Mucosa of stomach (tissue), 1 donor: ENCODE data around the gene ADAMTS15.

ENCODE experiments used
- H3K27me3 ChIP-seq: one replicate; pipeline ENCODE4 v1.7.0; 2013; ENCODE audit warnings: mild to moderate bottlenecking, low read length; ENCODE audit not compliant: control insufficient read depth, insufficient read depth
- H3K36me3 ChIP-seq: one replicate; pipeline ENCODE4 v1.7.0; 2013; ENCODE audit warnings: low read length; ENCODE audit not compliant: control insufficient read depth, insufficient read depth
- H3K4me1 ChIP-seq: one replicate; pipeline ENCODE4 v1.7.0; 2013; ENCODE audit warnings: mild to moderate bottlenecking, low read length; ENCODE audit not compliant: control insufficient read depth, insufficient read depth
- H3K4me3 ChIP-seq: one replicate; pipeline ENCODE4 v1.7.0; 2013; ENCODE audit warnings: low read length
- H3K9ac ChIP-seq: one replicate; pipeline ENCODE4 v1.7.0; 2013; ENCODE audit warnings: mild to moderate bottlenecking, low read length, moderate library complexity
- H3K9me3 ChIP-seq: one replicate; pipeline ENCODE4 v1.7.0; 2013; ENCODE audit warnings: mild to moderate bottlenecking, low read length, moderate library complexity; ENCODE audit not compliant: control insufficient read depth
- donor health status: Pancreatic carcinoma.

The ADAMTS15 gene

GRCh38 chr11:130445788-130446187, 2.7 kb upstream of the ADAMTS15 start:
- peaks cover 8% of the 10 kb centered on the region for H3K4me1 ChIP-seq
- H3K27me3 ChIP-seq, result peaks cover 4% of the 10 kb centered on the region
- H3K9ac ChIP-seq, result no peak overlapping the region
- no peak overlapping the region for H3K4me3 ChIP-seq
- no peaks in the 10 kb centered on the region for H3K36me3 ChIP-seq
- no peaks in the 10 kb centered on the region for H3K9me3 ChIP-seq

GRCh38 chr11:130448039-130448415, 418 bp upstream of the ADAMTS15 start:
- peak overlapping the region; percentile 13 for H3K9ac ChIP-seq
- peaks cover 4% of the 10 kb centered on the region for H3K27me3 ChIP-seq
- peaks cover 21% of the 10 kb centered on the region for H3K4me1 ChIP-seq

GRCh38 chr11:130449310-130449990, 1.0 kb downstream of the ADAMTS15 start:
- Histone ChIP-seq H3K27me3 (peaks cover 4% of the 10 kb centered on the region), H3K9ac (peak overlapping the region; percentile 70), H3K4me3 (peak overlapping the region; percentile 21), H3K4me1 (peaks cover 21% of the 10 kb centered on the region), H3K36me3 (no peaks in the 10 kb centered on the region), H3K9me3 (no peaks in the 10 kb centered on the region)

More at GRCh38 chr11:130448039-130448415, 418 bp upstream of the ADAMTS15 start:
- no peak overlapping the region for H3K4me3 ChIP-seq
- H3K9me3 ChIP-seq, result no peaks in the 10 kb centered on the region
- H3K36me3 ChIP-seq, result no peaks in the 10 kb centered on the region

DNA sequence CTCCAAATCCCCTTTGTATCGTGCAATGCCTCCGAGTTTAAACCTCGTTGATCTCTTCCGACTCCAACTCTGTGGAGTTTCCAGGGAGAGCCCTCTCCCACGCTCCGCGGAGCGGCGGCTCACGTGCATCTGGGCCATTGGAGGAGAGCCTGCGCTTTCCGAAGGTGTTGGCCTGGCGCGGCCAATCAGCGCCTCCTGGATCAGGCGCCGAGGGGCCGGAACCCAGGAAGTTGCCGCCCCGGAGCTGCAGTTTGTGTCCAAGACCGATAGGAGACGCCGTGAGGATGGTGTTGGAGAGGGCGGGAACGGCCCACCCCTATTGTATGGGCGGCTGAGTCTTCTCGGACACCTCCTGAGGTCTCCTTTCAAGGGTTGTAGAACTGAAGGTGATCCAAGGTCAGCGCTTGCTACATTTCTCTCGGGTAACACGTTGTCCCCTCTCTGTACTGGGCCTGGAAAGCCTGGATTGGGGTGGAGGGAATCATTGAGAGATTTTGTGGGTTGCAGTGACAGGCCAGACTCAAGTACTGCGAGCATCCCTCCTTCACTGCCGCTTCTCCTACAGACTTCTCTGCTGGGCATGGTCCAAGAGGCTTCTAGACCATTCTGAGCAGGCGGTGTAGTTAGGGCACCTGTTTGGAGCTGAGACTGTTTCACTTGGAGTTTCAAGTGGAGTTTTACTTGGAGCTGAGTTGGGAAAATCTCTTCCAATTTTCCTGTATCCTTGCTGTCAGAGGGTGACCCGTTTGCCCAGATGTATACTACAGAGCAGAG, 1.7 kb downstream of the ADAMTS15 start:
- peak overlapping the region; percentile 70 for H3K9ac ChIP-seq
- no peaks in the 10 kb centered on the region for H3K9me3 ChIP-seq
- no peaks in the 10 kb centered on the region for H3K36me3 ChIP-seq
- peaks cover 25% of the 10 kb centered on the region for H3K4me1 ChIP-seq
- H3K27me3 ChIP-seq, result peaks cover 4% of the 10 kb centered on the region
- peak overlapping the region; percentile 21 for H3K4me3 ChIP-seq

DNA sequence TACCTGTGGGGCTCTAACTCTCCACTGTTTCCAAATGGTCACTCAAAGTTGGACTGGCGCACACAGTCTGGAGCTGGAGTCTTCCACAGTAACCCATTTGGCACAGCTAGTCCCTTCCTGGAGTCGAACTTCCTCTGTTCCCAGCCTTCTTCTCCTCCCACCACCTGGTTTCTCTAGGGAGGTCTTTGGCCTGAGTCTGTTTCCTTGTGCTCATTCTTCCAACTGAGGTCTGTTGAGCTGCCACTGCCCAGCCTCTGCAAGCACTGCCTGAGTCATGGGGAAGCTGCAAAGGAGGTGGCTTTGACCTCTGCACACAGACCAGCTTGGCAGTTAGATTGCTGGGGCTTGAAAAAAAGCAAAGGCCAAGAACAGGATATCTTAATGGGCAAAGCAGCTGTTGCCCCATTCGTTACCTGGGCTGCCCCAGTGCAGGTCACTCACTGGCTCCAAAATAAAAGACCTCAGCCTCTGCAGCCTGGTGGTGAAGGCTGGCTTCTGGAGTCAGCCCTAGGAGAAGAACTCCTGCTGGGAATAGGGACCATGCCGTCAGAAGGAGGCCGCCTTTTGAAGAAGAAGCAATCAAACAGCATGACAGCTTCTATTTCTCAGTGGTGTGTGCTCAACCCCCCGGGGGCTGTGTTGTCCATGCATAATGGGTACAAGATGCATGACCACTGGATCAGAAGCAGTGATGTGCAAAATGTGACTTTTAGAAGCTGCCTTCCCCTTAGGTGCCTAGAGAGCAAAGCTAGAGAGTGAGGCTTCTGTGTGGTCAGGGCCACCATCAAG, 3.0 kb downstream of the ADAMTS15 start:
- peaks cover 37% of the 10 kb centered on the region for H3K4me1 ChIP-seq
- peak overlapping the region; percentile 16 for H3K4me3 ChIP-seq

DNA sequence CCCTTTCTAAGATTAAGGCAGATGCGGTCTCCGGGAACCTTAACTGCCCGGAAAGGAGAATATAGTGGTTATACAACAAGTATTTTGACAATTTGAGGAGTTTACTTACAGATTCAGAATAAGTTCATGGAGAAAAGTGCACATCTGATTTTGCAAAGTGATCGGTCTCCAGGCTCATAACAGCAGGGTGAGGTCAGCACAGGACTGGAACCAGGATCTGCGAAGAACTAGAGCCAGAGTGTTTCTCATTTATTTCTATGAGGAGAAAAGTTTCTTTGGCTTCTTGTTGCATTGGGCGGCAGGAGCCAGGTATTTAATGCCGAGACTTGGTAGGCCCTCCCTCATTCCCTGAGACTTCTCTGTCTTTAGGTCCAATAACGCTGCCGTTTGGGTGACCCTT, 3.7 kb downstream of the ADAMTS15 start:
- peak overlapping the region; percentile 18 for H3K9ac ChIP-seq
- no peaks in the 10 kb centered on the region for H3K36me3 ChIP-seq
- no peak overlapping the region for H3K4me3 ChIP-seq
- H3K27me3 ChIP-seq, result peaks cover 4% of the 10 kb centered on the region
- H3K9me3 ChIP-seq, result no peaks in the 10 kb centered on the region
- H3K4me1 ChIP-seq, result peaks cover 39% of the 10 kb centered on the region

More for the DNA sequence above, 3.0 kb downstream of the ADAMTS15 start:
- no peaks in the 10 kb centered on the region for H3K9me3 ChIP-seq
- H3K9ac ChIP-seq, result peak overlapping the region; percentile 56
- no peaks in the 10 kb centered on the region for H3K36me3 ChIP-seq
- H3K27me3 ChIP-seq, result peaks cover 4% of the 10 kb centered on the region

DNA sequence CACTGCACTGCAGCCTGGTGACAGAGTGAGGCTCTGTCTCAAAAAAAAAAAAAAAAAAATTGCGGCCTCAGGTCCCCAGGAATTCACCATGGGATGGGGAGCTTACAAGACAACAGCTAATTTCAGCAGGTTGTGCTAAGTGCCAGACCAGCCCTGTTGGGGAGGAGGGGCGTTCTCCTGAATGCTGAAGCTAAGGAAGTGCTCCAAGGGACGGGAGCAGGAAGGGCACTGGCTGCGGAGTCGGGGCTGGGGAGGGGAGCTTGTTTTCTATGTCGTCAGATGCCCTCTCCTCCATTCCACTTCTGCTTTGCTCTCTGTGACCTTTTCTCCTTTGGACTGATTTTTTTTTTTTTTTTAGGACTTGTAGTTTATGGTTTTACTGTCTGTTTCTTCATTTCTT, 4.5 kb downstream of the ADAMTS15 start:
- Histone ChIP-seq H3K27me3 (peaks cover 4% of the 10 kb centered on the region), H3K4me1 (peaks cover 39% of the 10 kb centered on the region), H3K9ac (no peak overlapping the region), H3K36me3 (no peaks in the 10 kb centered on the region), H3K9me3 (no peaks in the 10 kb centered on the region), H3K4me3 (no peak overlapping the region)

- Histone ChIP-seq H3K9ac (no peak overlapping the region), H3K4me1 (peaks cover 39% of the 10 kb centered on the region), H3K9me3 (no peaks in the 10 kb centered on the region), H3K27me3 (no peaks in the 10 kb centered on the region), H3K4me3 (no peak overlapping the region), H3K36me3 (peaks cover 4% of the 10 kb centered on the region)
Measured at GRCh38 chr11:130454491-130455252, 6.2 kb downstream of the ADAMTS15 start.

DNA sequence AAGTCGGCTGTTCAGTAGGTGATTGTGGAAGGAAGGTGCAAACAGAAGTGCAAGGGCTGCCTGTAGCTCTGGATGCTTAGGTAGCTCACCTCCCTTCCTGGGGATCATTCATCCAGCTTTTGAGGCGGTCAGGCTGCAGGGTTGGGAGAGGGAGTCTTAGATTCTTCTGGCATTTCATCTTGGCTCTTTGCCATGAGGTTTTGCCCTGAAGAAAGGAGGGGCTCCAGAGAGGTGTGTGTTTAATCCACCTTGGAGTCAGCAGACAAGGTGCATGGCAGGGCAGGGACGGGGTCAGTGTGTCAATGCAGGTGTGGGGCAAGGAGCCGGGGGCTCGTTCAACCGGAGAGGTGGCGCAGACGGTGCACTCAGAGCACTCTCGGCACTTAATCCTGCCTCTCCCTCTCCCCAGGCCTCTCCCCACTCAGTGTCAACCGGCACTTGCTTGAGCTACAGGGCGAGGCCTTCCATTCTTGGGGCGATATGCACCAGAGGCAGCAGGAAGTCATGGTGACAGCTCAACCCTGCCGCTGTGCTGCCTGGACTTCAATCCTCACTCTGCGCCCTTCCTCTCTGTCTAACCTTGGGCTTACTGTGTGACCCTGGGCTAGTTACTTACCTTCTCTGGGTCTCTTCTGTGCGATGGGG, 7.2 kb downstream of the ADAMTS15 start:
- Histone ChIP-seq H3K4me3 (no peak overlapping the region), H3K9ac (no peak overlapping the region), H3K4me1 (peaks cover 33% of the 10 kb centered on the region), H3K27me3 (no peaks in the 10 kb centered on the region), H3K9me3 (no peaks in the 10 kb centered on the region), H3K36me3 (peaks cover 4% of the 10 kb centered on the region)

- no peaks in the 10 kb centered on the region for H3K27me3 ChIP-seq
- H3K9ac ChIP-seq, result no peak overlapping the region
- no peaks in the 10 kb centered on the region for H3K9me3 ChIP-seq
- peaks cover 4% of the 10 kb centered on the region for H3K36me3 ChIP-seq
- H3K4me1 ChIP-seq, result peaks cover 26% of the 10 kb centered on the region
- no peak overlapping the region for H3K4me3 ChIP-seq
Measured at GRCh38 chr11:130456286-130456685, 7.8 kb downstream of the ADAMTS15 start.
